Measurements from ENCODE around the gene CUL1.

The CUL1 gene

GRCh38 chr7:148698397-148699023 is at the start of gene CUL1:
TSS of gene CUL1 (plus strand) at chr7:148698903. CDS start at chr7:148730123, 31,220 bp downstream.
- in situ Hi-C loops (cut with MboI; ENCODE audit: low sequenced_read_pairs) = no loop called here

DNA sequence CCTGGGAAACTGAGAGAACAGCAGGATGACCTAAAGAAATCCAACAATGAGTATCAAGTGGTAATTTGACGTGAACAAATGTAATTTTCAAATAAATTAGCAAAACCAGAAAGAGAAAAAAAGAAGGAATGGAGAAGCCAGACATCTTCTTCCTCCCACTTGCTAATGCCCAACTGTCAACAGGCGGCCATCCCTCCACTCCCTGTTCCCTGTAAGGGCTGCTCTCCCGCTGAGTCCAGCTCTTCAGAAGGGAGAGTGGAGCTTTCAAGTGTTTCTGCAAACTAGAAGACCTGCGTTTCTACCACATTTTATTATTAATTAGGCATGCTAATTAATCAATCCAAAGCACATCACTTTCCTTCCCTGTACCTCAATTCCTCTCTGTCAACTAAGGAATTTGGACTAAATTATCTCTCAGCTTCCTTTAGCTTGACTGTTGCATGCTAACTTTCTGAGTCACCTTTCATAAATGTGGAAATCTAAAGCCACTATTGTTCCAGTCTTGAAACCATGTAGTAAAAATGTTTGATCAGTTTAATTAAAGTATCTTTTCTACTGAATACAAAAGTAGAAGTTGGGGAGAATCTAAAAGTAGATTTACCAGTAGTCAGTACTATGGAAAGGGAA is 48.4 kb upstream of the CUL1 start:
- in situ Hi-C loops (cut with MboI; ENCODE audit: low sequenced_read_pairs) = no loop called here

GRCh38 chr7:148652773-148653172 is 45.9 kb upstream of the CUL1 start:
- in situ Hi-C loops (cut with MboI; ENCODE audit: low sequenced_read_pairs) = no loop called here

- in situ Hi-C loops (cut with MboI; ENCODE audit: low sequenced_read_pairs) = no loop called here
Observed at GRCh38 chr7:148657929-148658328, 40.8 kb upstream of the CUL1 start.

DNA sequence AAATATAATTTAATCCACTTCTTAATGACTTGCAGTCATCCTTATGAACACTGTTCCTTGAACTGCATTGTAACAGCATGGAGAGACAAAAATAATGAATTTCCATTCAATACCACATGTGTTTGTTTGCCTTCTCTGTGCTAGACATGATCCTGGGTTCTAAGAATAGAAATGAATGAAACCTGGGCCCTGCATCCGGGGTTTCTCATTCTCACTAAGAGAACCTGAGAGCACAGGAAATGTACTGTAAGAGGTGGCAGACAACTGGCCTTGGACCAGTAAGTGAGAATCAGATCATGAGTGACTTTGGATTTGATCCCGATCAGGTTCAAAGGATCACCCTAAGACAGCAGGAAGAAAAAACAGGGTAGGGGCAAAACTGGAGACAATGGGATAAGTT is 37.2 kb upstream of the CUL1 start:
- in situ Hi-C loops (cut with MboI; ENCODE audit: low sequenced_read_pairs) = no loop called here

- in situ Hi-C loops (cut with MboI; ENCODE audit: low sequenced_read_pairs) = no loop called here
Observed at GRCh38 chr7:148662646-148663045, 36.1 kb upstream of the CUL1 start.

GRCh38 chr7:148664324-148664723 is 34.4 kb upstream of the CUL1 start:
- in situ Hi-C loops (cut with MboI; ENCODE audit: low sequenced_read_pairs) = no loop called here

DNA sequence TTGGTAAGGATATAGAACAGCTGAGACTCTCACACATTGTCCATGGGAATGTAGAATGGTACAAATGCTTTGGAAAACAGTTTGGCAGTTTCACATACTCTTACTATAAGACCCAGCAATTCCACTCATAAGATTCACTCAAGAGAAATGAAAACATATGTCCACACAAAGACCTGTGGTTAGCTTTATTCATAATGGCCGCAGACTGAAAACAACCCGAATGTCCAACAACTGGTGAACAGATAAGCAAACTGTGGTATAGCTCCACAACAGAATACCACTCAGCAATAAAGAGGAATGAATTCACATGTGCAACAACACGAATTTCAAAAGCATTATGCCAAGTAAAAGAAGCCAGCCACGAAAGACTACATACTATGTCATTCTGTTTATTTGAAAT is 33.5 kb upstream of the CUL1 start:
- in situ Hi-C loops (cut with MboI; ENCODE audit: low sequenced_read_pairs) = no loop called here

GRCh38 chr7:148669927-148670326 is 28.8 kb upstream of the CUL1 start:
- in situ Hi-C loops (cut with MboI; ENCODE audit: low sequenced_read_pairs) = no loop called here

- in situ Hi-C loops (cut with MboI; ENCODE audit: low sequenced_read_pairs) = no loop called here
Observed at GRCh38 chr7:148670374-148670773, 28.3 kb upstream of the CUL1 start.

DNA sequence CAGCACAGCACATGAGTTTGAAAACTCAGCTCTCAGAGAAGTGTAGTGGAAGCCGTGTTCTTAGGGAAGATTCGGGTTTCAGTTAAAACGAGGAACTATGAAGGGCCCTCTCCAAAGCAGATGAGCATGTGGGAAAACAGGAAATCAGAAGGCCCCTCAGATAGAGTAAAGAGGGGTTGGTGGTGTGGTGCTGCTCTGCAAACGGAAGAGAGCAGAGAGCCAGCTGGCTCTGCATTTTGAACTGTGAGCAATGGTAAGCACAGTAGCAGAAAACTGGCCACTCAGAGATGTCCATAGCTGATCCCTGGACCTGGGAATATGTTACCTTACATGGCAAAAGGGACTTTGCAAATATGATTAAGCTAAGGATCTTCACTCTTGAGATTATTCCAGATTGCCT is 27.9 kb upstream of the CUL1 start:
- in situ Hi-C loops (cut with MboI; ENCODE audit: low sequenced_read_pairs) = no loop called here

- in situ Hi-C loops (cut with MboI; ENCODE audit: low sequenced_read_pairs) = no loop called here
Observed at GRCh38 chr7:148672041-148672440, 26.7 kb upstream of the CUL1 start.

DNA sequence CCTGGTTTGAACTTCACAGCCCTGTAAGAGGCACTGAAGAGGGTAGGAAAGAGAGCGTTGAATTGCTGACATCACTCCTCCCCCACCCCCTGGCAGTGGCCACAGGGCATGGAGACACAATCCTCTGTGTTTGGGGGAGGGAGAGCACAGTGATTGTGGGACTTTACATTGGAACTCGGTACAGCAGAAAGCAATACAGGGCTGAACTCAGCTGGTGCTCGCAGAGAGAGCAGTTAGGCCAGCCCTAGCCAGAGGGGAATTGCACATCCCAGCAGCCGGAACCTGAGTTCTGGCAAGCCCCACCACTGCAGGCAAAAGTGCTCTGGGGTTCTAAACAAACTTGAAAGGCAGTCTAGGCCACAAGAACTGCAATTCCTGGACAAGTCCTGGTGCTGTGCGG is 24.0 kb upstream of the CUL1 start:
- in situ Hi-C loops (cut with MboI; ENCODE audit: low sequenced_read_pairs) = no loop called here

DNA sequence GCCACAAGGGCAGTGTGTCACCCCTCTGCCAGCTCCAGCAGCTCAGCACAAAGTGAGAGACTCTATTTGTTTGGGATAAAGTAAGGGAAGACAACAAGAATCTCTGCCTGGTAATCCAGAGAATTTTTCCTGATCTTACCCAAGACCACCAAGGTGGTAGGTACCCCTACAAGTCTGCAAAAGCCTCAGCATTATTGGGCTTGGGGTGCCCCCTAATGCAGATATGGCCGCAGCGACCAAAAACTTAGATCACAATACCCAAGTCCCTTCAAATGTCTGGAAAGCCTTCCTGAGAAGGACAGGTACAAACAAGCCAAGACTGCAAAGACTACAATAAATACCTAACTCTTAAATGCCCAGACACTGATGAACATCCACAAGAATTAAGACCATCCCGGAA is 22.4 kb upstream of the CUL1 start:
- in situ Hi-C loops (cut with MboI; ENCODE audit: low sequenced_read_pairs) = no loop called here

DNA sequence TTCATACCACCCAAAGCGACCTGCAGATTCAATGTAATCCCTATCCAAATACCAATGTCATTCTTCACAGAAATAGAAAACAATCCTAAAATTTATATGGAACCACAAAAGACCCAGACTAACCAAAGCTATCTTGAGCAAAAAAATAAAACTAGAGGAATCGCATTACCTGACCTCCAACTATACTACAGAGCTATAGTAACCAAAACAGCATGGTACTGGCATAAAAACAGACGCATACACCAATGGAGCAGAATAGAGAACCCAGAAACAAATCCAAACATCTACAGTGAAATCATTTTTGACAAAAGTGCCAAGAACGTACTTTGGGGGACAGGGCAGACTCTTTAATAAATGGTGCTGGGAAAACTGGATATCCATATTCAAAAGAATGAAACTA is 16.9 kb upstream of the CUL1 start:
- in situ Hi-C loops (cut with MboI; ENCODE audit: low sequenced_read_pairs) = no loop called here

- in situ Hi-C loops (cut with MboI; ENCODE audit: low sequenced_read_pairs) = no loop called here
Observed at GRCh38 chr7:148684289-148684830, 14.3 kb upstream of the CUL1 start.

GRCh38 chr7:148686312-148686937 is 12.3 kb upstream of the CUL1 start:
- in situ Hi-C loops (cut with MboI; ENCODE audit: low sequenced_read_pairs) = no loop called here

DNA sequence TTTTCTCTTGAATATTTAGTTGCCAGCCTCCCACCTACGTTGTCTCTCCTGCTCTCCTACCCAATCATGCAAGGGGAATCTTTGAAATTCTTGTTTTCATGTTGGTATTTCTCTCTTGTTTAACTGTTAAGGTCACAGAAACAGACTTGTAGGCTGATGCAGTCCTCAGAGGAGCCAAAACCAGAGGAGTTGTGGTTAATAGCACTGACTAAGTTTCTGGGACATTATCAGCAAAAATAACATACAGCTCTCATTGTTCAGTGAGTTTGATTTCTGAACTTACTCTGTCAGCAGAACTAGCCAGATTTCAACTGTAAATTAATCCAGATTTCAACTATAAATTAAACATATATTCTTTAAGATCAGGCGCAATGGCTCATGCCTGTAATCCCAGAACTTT is 11.1 kb upstream of the CUL1 start:
- in situ Hi-C loops (cut with MboI; ENCODE audit: low sequenced_read_pairs) = no loop called here

- in situ Hi-C loops (cut with MboI; ENCODE audit: low sequenced_read_pairs) = no loop called here
Observed at GRCh38 chr7:148688526-148688925, 10.2 kb upstream of the CUL1 start.

- in situ Hi-C loops (cut with MboI; ENCODE audit: low sequenced_read_pairs) = no loop called here
Observed at GRCh38 chr7:148693651-148694050, 5.1 kb upstream of the CUL1 start.

GRCh38 chr7:148694631-148695030 is 4.1 kb upstream of the CUL1 start:
- in situ Hi-C loops (cut with MboI; ENCODE audit: low sequenced_read_pairs) = no loop called here

- in situ Hi-C loops (cut with MboI; ENCODE audit: low sequenced_read_pairs) = no loop called here
Observed at GRCh38 chr7:148695953-148696352, 2.8 kb upstream of the CUL1 start.

All from hTERT RPE-1 (cell line).